GM15510 (cell line): Measurements from ENCODE around the gene HRAS.

Source experiments
- POLR2A ChIP-seq: IDR thresholded peaks from 3 replicates; pipeline ENCODE4 v1.6.1; 2011; ENCODE audit warnings: borderline replicate concordance; ENCODE audit not compliant: insufficient read length; ENCODE audit errors: extremely low read depth

Gene HRAS

GRCh38 chr11:501683-502287 lies 33.6 kb downstream of the HRAS start:
- TF ChIP-seq POLR2A, result no peak

- no peak for TF ChIP-seq POLR2A
Observed at GRCh38 chr11:501001-501682, 34.2 kb downstream of the HRAS start.

- no peak for TF ChIP-seq POLR2A
Observed at GRCh38 chr11:499201-500076, 35.9 kb downstream of the HRAS start.

GRCh38 chr11:498297-499181 lies 36.8 kb downstream of the HRAS start:
- no peak for TF ChIP-seq POLR2A

- no peak for TF ChIP-seq POLR2A
Observed at GRCh38 chr11:497565-498296, 37.6 kb downstream of the HRAS start.

GRCh38 chr11:496834-497564 lies 38.4 kb downstream of the HRAS start:
- no peak for TF ChIP-seq POLR2A

GRCh38 chr11:495537-495931 lies 39.8 kb downstream of the HRAS start:
- TF ChIP-seq POLR2A, result no peak

GRCh38 chr11:494761-495536 lies 40.4 kb downstream of the HRAS start:
- TF ChIP-seq POLR2A, result no peak

- no peak for TF ChIP-seq POLR2A
Observed at GRCh38 chr11:492427-493226, 42.7 kb downstream of the HRAS start.

GRCh38 chr11:491358-491757 lies 44.0 kb downstream of the HRAS start:
- TF ChIP-seq POLR2A, result no peak

- no peak for TF ChIP-seq POLR2A
Observed at GRCh38 chr11:490930-491260, 44.5 kb downstream of the HRAS start.
